GM18870 (cell line): ENCODE data around the gene ITGB8.
A peak's percentile ranks its signal among the peaks of the same experiment; 100 is the strongest.

Experiments
- ATAC-seq: cut with Tn5 transposase; IDR thresholded peaks from one replicate; pipeline ENCODE4 v1.9.1; 2021; ENCODE audit warnings: moderate library complexity; ENCODE audit not compliant: unreplicated experiment

The ITGB8 gene

GRCh38 chr7:20307119-20307518 lies 23.6 kb upstream of the ITGB8 start:
- peak; percentile 62 for ATAC-seq

DNA sequence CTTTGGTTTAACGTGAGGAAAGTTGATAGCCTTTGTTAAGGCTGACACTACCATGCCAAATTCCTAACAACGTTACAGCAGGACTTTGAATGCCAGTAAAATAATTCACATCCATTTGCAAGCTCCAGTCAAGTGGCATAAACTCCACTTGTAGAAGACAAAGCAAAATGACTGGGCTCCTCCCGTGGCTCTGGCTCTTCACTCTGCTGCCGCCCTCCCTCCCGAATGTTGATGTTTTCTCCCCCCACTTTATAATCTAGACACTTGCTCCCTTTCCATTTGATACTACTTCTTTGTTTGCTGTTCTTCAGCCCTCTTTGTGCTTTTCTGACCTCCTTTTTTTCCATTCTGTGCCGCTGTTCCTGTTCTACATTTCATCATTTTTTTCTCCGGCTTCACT lies 22.8 kb upstream of the ITGB8 start:
- ATAC-seq = no peak

DNA sequence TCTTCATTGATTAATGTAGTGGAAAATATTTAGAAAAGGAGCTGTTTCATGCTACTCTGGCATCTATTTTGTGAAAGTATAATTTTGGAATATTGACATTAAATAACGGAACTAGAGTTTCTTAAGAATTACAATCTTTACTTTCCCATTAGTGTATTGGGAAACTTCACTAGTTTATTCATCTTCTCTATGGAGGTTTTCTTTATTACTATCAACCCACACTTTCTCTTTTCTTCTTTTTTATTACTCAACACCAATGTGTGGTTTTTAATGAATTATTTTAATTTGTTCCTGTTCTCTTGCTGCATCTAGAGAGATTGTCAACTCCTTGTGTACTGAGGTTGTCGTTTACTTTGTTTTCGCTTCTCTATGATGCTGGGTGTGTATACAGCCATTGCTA lies 20.4 kb upstream of the ITGB8 start:
- no peak for ATAC-seq

DNA sequence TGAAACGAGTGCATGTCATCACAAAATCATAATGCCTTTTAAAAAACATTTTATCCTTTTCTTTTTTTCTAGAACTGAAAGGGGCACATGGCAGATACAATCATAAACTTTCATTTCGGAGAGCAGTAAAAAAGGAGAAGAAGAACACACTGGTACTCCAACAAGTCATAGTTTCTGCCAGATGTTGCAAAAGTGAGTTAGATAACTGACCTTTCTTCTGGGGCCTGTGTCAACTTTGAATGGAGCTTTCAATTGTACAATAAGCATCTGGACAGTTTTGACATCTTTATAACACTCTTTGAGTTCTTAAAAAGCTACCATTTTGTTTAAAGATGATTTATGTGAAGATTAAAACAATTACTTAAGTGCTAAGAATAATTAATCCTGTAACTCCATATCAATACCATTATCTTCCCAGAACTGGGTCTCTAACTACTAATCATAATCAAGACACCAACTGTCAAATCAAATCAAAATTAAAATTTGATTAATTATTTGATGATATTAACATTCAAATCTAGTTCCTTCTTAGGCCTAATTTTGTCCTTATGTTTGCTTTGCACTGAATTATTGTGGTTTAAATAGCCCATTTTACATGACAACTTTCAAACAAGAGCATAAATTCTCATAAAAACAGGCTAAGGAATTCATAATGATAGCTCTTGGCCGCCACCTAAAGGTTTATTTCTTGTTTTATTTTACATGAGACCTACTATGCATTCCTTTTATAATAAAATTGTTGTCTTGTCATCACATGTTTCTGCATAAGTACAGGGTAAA lies 19.5 kb upstream of the ITGB8 start:
- no peak for ATAC-seq

GRCh38 chr7:20311743-20312042 lies 19.0 kb upstream of the ITGB8 start:
- ATAC-seq = no peak

- ATAC-seq = no peak
Measured at GRCh38 chr7:20312562-20312961, 18.1 kb upstream of the ITGB8 start.

DNA sequence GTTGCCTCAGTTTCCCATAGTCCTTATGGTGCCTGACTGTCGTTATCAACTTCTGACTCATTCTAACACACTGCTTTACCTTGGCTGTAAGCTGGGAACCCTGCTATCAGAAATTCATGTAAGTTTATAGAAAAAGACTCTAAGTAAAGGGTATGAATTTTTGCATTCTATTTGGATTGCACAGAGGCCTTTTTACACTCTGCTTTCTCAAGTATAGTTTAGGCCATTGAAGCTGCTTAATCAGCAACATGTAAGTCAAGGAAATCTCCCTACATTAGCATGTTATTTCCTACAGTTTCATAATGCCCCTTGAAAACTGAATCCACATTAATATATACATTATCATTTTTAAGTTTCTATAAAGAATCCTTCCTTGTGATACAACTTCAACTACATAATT lies 17.1 kb upstream of the ITGB8 start:
- ATAC-seq = no peak

GRCh38 chr7:20314198-20314597 lies 16.5 kb upstream of the ITGB8 start:
- ATAC-seq = no peak

- ATAC-seq = no peak
Measured at GRCh38 chr7:20316706-20317105, 14.0 kb upstream of the ITGB8 start.

DNA sequence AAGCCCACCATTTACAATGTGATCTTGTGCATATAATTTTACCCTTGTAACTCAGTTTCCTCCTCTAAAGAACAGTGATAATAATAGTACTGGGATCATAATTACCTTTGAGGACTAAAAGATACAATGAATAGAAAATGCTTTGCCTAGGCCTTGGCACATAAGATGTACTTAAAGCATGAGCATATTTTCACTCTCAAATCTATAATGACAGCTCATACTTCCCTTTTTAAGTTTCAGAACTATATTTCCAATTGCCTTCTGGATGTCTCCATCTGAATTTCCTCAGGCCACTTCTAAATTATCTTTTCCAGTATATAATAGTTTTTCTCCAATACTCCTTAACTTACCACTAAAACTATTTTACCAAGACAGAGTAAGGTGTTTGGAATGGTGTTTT lies 13.3 kb upstream of the ITGB8 start:
- ATAC-seq = no peak

GRCh38 chr7:20318933-20319332 lies 11.8 kb upstream of the ITGB8 start:
- no peak for ATAC-seq

GRCh38 chr7:20320322-20320721 lies 10.4 kb upstream of the ITGB8 start:
- no peak for ATAC-seq

DNA sequence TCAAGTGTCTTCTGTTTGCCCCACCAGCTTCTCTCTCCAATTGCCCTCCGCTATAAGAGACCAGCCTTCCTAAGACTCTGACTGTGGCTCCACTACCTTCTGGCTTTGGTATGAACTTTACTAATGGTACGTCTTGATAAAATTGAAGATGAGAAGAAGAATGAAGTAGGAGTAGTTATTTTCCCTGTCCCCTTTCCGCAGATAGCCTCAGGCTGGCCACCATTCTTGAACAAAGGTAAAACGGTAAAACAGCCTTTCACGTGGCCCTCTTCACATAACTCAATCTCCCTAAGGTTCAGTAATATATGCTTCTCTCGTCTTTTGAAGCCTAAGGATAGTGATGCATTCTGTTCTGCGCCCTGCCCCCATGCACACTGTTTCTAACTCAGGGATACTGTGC lies 9.9 kb upstream of the ITGB8 start:
- no peak for ATAC-seq

GRCh38 chr7:20323595-20323994 lies 7.1 kb upstream of the ITGB8 start:
- no peak for ATAC-seq

DNA sequence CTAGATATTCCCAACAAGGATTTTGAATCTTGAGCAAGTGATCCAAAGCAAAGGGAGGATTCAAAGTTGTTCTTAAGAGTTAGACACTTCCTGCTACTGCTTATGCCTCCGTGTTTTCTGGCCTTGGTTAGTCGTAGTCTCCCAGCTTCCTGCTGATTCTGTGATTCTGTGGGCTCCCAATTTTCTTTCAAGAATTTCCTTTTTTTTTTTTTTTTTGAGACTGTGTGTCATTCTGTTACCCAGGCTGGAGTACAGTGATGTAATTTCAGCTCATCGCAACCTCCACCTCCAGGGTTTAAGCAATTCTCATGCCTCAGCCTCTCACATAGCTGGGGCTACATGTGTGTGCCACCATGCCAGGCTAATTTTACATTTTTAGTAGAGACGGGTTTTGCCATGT lies 4.4 kb upstream of the ITGB8 start:
- ATAC-seq = no peak

DNA sequence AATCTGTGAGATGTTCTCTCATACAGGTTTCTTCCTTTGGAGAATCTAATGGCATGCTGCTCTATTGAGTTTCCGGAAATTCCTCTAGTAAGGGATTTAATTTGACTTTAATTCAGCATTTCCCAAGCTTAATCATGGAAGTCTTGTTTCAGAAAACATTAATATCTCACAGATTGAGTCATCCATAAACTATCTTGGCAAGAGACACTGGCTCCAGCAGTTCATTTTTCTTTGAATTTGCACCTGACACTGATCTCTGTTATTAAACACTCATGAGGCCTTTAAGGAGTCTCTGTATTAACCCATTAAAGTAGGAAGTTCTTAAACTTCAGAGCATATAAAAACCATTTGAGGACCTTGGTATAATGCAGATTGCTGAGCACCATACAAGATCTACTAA lies 3.6 kb upstream of the ITGB8 start:
- no peak for ATAC-seq

GRCh38 chr7:20328027-20328426 lies 2.7 kb upstream of the ITGB8 start:
- no peak for ATAC-seq

DNA sequence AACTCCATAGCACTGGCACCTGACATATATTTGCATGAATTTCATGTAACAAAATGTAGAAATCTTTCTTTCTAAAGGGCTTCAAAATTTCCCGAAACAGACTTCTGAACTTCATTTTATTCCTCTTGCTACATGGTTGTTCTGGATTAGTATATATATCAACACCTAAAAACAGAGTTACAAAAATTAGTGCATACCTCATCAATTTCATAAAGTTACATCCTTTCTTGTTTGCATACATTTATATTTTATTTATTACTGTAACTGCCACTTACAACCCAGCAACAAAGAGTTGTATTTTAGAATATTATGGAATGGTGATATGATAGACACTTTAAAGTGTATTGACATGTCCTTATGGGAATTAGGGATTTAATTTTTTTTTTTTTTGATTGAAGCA lies 2.0 kb upstream of the ITGB8 start:
- ATAC-seq = no peak

DNA sequence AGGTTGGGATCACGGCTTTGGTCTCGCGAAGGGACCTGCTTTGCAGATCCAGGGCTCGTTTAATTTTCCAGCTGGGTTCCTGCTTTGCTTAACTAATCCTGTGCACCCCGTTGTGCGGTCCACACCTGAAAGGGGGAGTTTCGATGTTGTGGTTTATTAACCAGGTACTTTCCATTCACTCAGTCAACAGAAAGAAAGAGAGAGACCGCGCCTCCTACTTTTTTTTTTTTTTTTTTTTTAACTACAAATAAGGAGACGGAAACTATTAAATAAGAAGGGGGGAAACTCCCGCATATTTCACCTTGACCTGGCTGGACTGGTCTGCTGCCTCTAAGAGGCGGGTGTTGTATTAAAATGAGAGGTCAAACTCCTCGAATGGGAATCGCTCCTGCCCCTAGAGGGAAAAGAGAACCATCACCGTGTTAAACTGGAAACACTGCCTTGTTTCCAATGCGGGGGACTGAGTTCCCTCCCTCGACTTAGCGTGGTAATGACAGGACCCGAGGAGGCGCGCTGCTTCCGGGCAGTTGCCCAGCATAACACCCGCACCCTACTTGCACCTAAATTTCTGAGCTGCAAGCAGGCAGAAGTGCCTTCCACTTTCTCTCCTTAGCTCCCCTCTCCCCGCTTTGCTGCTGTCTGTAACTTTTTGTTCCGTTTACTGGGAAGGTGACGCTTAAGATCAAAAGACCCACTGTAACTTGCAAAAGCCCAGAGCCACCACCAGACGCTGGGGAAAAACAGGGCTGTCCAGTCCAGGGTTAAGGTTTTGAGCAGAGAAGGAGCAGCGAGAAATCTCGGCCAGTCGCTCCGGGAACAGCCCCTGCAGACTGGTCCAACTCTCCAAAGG lies 1.1 kb upstream of the ITGB8 start:
- peak; percentile 54 for ATAC-seq

- peak; percentile 11 for ATAC-seq
Measured at GRCh38 chr7:20330928-20331909, 519 bp downstream of the ITGB8 start.
